ENCODE data around the gene MCF2L2.

GRCh38 chr3:183233966-183234365 is 194.5 kb downstream of the MCF2L2 start:
- TF ChIP-seq, protein P1, sequence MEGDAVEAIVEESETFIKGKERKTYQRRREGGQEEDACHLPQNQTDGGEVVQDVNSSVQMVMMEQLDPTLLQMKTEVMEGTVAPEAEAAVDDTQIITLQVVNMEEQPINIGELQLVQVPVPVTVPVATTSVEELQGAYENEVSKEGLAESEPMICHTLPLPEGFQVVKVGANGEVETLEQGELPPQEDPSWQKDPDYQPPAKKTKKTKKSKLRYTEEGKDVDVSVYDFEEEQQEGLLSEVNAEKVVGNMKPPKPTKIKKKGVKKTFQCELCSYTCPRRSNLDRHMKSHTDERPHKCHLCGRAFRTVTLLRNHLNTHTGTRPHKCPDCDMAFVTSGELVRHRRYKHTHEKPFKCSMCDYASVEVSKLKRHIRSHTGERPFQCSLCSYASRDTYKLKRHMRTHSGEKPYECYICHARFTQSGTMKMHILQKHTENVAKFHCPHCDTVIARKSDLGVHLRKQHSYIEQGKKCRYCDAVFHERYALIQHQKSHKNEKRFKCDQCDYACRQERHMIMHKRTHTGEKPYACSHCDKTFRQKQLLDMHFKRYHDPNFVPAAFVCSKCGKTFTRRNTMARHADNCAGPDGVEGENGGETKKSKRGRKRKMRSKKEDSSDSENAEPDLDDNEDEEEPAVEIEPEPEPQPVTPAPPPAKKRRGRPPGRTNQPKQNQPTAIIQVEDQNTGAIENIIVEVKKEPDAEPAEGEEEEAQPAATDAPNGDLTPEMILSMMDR (IDR thresholded peaks at IDR 0.05): no peak
- TF ChIP-seq POLR2A (IDR thresholded peaks at IDR 0.05) (no peak), POLR2AphosphoS5 (IDR thresholded peaks at IDR 0.05; ENCODE audit: insufficient read depth in 1 of 2, low read depth in 1 of 2) (no peak)

Data from vagina (tissue), 2 donors.